GM12891 (cell line): ENCODE measurements around the gene RAB3B.

Source experiments
- POLR2A ChIP-seq: IDR thresholded peaks from 2 replicates; pipeline ENCODE4 v1.6.1; 2011; ENCODE audit warnings: low read depth, low read length, control low read depth
- POLR2AphosphoS5 ChIP-seq: IDR thresholded peaks from 2 replicates; pipeline ENCODE4 v1.6.1; 2011; ENCODE audit warnings: low read depth, low read length, control low read depth
- TAF1 ChIP-seq: IDR thresholded peaks from 2 replicates; pipeline ENCODE4 v1.6.1; 2011; ENCODE audit warnings: low read depth, low read length, control low read depth

- no peak for TF ChIP-seq POLR2A
- TF ChIP-seq TAF1: no peak
- no peak for TF ChIP-seq POLR2AphosphoS5
Measured at GRCh38 chr1:51897699-51898031, 92.8 kb downstream of the RAB3B start.
